NOMO-1 (cell line): ENCODE data around the gene PIRT.

Source experiments
- DNase-seq, 2 experiments: peaks; one replicate each; lab custom pipeline; 2025; ENCODE audit not compliant: unreplicated experiment in 2 of 2; lab: John Stamatoyannopoulos, UW

Gene PIRT

GRCh38 chr17:10790491-10791401 lies 47.1 kb downstream of the PIRT start:
- no peak for DNase-seq

- no peak for DNase-seq
These were observed 48.1 kb downstream of the PIRT start for GRCh38 chr17:10789694-10790271.

DNA sequence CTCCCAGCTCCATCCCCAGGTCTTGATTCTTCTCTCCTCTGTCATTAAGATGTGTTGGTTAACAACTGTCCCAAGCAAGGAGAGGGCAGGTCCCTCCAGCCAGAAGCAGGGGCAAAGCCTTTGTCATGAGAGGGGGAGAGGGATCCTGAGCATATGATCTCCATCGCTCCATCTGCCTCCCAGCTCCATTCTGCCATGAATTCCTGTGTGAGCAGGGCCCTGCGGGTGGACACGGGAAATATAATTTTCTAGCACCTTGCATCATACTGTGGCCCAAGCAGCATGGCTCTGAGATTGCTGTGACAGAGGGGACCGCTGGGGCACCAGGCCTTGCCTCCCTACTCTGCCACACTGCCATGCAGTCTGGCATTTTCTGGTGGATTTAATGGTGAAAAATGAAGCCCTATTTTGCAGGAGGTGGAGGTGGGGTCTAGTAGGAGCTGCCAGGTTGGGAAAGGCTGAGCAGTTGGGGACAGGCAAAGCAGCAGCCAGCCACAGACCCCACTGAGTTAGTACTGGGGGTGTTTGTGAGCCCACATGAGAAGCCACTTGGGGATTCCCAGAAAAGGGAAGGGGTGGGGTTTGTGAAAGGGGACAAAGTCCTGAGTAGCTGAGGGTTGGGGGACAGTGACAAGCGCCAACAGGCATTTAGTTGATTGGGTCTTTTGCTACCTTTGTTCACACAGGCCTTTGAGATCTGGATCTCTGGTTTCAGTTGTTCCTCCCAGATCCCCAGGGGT lies 50.4 kb downstream of the PIRT start:
- DNase-seq = no peak

DNA sequence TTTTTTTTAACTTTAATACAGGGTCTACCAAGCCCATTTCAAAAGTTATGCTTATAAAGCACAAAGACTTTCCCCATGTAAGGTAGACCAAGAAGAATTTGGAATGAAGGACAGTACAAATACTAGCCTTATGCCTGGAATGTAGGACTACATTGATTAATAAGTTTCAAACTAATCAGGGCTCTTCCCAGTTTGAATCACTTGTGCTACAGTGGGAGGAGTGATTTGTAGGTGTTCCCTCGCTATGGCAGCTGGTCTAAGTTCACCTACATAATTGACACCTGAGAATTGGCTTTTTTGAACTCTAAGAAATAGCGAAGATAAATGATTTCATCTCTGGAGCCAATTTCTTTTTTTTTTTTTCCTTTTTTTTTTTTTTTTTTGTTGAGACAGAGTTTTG lies 52.6 kb downstream of the PIRT start:
- no peak for DNase-seq

DNA sequence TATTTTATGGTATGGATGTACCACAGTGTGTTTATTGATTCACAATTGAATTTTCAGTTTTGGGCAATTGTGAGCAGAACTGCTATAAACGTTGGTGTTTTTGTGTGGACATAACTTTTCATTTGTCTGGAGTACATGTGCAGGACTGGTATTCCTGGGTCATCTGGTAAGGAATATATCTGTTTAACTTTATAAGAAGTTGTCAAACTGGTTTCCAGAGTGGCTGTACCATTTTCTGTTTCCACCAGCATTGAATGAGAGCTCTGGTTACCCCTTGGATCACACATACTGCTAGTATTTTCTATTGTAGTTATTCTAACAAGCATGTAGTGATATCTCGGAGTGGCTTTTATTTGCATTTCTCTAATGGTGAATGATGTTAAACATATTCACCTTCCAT lies 58.3 kb downstream of the PIRT start:
- no peak for DNase-seq

DNA sequence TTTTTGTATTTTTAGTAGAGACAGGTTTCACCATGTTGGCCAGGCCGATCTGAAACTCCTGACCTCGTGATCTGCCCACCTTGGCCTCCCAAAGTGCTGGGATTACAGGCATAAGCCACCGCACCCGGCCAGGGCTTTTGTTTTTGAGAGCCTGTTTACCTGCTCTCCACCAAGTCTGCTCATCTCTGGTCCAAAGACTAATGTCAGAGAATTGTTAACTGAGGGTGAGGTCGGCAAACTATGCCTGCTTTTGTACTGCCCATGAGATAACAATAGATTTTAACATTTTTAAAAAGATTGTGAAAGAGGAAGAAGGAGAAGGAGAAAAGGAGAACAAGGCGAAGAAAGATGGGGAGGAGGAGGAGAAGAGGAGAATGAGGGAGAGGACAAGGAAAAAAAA lies 60.0 kb downstream of the PIRT start:
- no peak for DNase-seq

- DNase-seq = no peak
These were observed 60.6 kb downstream of the PIRT start for GRCh38 chr17:10777131-10777807.

- peak in 1 of 2 experiments; percentile 21 for DNase-seq
These were observed 61.5 kb downstream of the PIRT start for GRCh38 chr17:10776381-10776780.

DNA sequence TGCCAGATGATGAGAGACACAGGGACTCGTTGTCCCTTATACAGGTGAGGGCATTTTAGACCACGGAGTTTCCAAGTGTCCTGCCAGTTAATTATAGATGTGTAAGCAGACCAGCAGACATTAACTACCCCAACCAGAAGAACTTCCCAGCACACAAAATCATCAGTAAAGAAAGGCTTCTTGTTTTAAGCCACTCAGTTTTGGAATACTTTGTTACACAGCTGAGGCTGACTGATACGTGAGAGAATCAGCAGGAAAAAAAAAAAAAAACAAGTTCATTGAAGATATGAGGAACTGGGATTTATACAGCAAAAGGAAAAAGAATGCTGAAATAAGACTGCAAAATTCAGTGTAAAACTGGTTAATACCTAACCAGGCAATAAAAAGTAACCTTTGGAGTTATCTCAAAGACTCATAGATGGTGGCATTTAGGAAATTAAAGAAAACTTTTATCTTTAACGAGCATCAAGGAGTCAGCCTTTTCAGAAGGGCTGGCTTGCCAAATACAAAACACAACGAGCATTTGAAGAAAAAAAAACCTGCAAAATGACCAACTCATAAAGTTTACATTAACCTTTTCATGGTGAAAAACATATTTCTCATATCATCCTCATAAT lies 62.0 kb downstream of the PIRT start:
- DNase-seq = no peak

DNA sequence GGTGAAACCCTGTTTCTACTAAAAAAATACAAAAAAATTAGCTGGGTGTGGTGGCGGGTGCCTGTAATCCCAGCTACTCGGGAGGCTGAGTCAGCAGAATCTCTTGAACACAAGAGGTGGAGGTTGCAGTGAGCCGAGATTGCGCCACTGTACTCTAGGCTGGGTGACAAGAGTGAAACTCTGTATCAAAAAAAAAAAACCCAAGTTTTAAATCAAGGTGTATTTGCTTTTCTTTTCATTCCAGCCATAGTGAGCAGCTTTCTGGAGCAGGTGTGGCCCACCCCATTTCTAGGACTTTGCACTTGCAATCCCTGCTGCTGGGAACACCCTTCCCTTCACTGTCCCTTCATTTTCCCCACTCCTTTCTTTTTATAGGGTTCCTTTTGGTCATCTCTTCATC lies 62.8 kb downstream of the PIRT start:
- no peak for DNase-seq

- no peak for DNase-seq
These were observed 64.5 kb downstream of the PIRT start for GRCh38 chr17:10773391-10773790.
